ENCODE results near the gene C16orf78. TPM values are rescaled to one million over a fixed set of nuclear protein-coding genes. Genes with fewer than 3 reads are reported as not detected.

The C16orf78 gene
- total and polyA plus RNA-seq, 2 donors (not counting 1 experiment from before 2014, with no cell fraction given): not detected

- Histone ChIP-seq H3K9me3 (ENCODE audit: control extremely low read depth in 1 of 3, control insufficient read depth in 2 of 3, insufficient read depth in 1 of 3, low read length in 2 of 3) (peaks cover 0 to 7% (median 5%) of the 10 kb centered on the region in 3 donors), H3K79me2 (ENCODE audit: control insufficient read depth, insufficient read depth, low read length) (no peaks in the 10 kb centered on the region), H3K9ac (ENCODE audit: low read length) (no peak overlapping the region), H4K20me1 (ENCODE audit: control insufficient read depth, insufficient read depth, low read length, poor library complexity, severe bottlenecking) (no peaks in the 10 kb centered on the region), H3K36me3 (replicated peaks in 1 of 2; ENCODE audit: control extremely low read depth in 1 of 2, control insufficient read depth in 1 of 2, extremely low read depth in 1 of 2, insufficient read depth in 2 of 2, low read length in 1 of 2) (no peaks in the 10 kb centered on the region), H3K27me3 (replicated peaks in 1 of 4; ENCODE audit: control extremely low read depth in 1 of 4, control insufficient read depth in 3 of 4, insufficient read depth in 4 of 4, low read length in 3 of 4) (no peaks in the 10 kb centered on the region), H2AFZ (ENCODE audit: insufficient read depth, low read depth, low read length, poor library complexity, severe bottlenecking) (no peak overlapping the region), H3K4me3 (ENCODE audit: control extremely low read depth in 1 of 5, extremely low read depth in 1 of 5, insufficient read depth in 1 of 5, low read depth in 2 of 5, low read length in 4 of 5) (no peak overlapping the region), H3K4me1 (ENCODE audit: control insufficient read depth in 2 of 2, insufficient read depth in 2 of 2, low read length in 2 of 2) (no peaks in the 10 kb centered on the region), H3K4me2 (replicated peaks; ENCODE audit: low read depth, low read length, poor library complexity, severe bottlenecking) (no peak overlapping the region), H3K27ac (ENCODE audit: low read length in 2 of 2) (no peak overlapping the region)
- H3K4me3 Mint-ChIP-seq: no peak overlapping the region
- DNase-seq: no peak
- POLR2A ChIA-PET: no interaction called here
- peaks cover 4% of the 10 kb centered on the region for H3K27me3 Mint-ChIP-seq
- TF ChIP-seq CTCF (IDR thresholded peaks at IDR 0.05): no peak
- TF ChIP-seq EZH2 (IDR thresholded peaks at IDR 0.05; ENCODE audit: borderline replicate concordance, insufficient read depth, low read depth, low read length, poor library complexity, severe bottlenecking): no peak
- WGBS (ENCODE audit: insufficient coverage): no CpG with 5 or more reads among the region's 1 CpG
- no peak overlapping the region for H3K27ac Mint-ChIP-seq
- intact Hi-C loops (cut with micrococcal nuclease): no loop called here
- CTCF ChIA-PET: no interaction called here
- no peak for ATAC-seq (ENCODE audit: low read depth)
- H3K9me3 Mint-ChIP-seq (ENCODE audit: insufficient read depth): peaks cover 6% of the 10 kb centered on the region
- no peaks in the 10 kb centered on the region for H3K4me1 Mint-ChIP-seq
Observed at GRCh38 chr16:49382916-49383315, 9.3 kb downstream of the C16orf78 start.

- no peak overlapping the region for H3K4me2 ChIP-seq (replicated peaks; ENCODE audit: low read depth, low read length, poor library complexity, severe bottlenecking)
- intact Hi-C loops (cut with micrococcal nuclease): no loop called here
- H3K79me2 ChIP-seq (ENCODE audit: control insufficient read depth, insufficient read depth, low read length): no peaks in the 10 kb centered on the region
- no peaks in the 10 kb centered on the region for H3K36me3 ChIP-seq (replicated peaks in 1 of 2; ENCODE audit: control extremely low read depth in 1 of 2, control insufficient read depth in 1 of 2, extremely low read depth in 1 of 2, insufficient read depth in 2 of 2, low read length in 1 of 2)
- no peak for DNase-seq
- H3K27ac ChIP-seq (ENCODE audit: low read length in 2 of 2): no peak overlapping the region
- Mint-ChIP-seq H3K27ac (no peak overlapping the region), H3K9me3 (ENCODE audit: insufficient read depth) (no peaks in the 10 kb centered on the region), H3K4me3 (no peak overlapping the region), H3K27me3 (peaks cover 29% of the 10 kb centered on the region), H3K4me1 (peaks cover 6% of the 10 kb centered on the region)
- no peaks in the 10 kb centered on the region for H4K20me1 ChIP-seq (ENCODE audit: control insufficient read depth, insufficient read depth, low read length, poor library complexity, severe bottlenecking)
- H3K9ac ChIP-seq (ENCODE audit: low read length): no peak overlapping the region
- H3K4me3 ChIP-seq (ENCODE audit: control extremely low read depth in 1 of 5, extremely low read depth in 1 of 5, insufficient read depth in 1 of 5, low read depth in 2 of 5, low read length in 4 of 5): no peak overlapping the region
- H2AFZ ChIP-seq (ENCODE audit: insufficient read depth, low read depth, low read length, poor library complexity, severe bottlenecking): no peak overlapping the region
- ChIA-PET CTCF (no interaction called here), POLR2A (no interaction called here)
- ATAC-seq (ENCODE audit: low read depth): no peak
- peaks cover 5 to 10% of the 10 kb centered on the region in 2 donors for H3K4me1 ChIP-seq (ENCODE audit: control insufficient read depth in 2 of 2, insufficient read depth in 2 of 2, low read length in 2 of 2)
- no peaks in the 10 kb centered on the region for H3K9me3 ChIP-seq (ENCODE audit: control extremely low read depth in 1 of 3, control insufficient read depth in 2 of 3, insufficient read depth in 1 of 3, low read length in 2 of 3)
- TF ChIP-seq CTCF (IDR thresholded peaks at IDR 0.05) (no peak), EZH2 (IDR thresholded peaks at IDR 0.05; ENCODE audit: borderline replicate concordance, insufficient read depth, low read depth, low read length, poor library complexity, severe bottlenecking) (no peak)
- H3K27me3 ChIP-seq (replicated peaks in 1 of 4; ENCODE audit: control extremely low read depth in 1 of 4, control insufficient read depth in 3 of 4, insufficient read depth in 4 of 4, low read length in 3 of 4): peaks cover 0 to 11% (median 1%) of the 10 kb centered on the region in 4 experiments
- no CpG with 5 or more reads among the region's 1 CpG for WGBS (ENCODE audit: insufficient coverage)
Observed at GRCh38 chr16:49395021-49395420, 21.4 kb downstream of the C16orf78 start.

Measured in B cell (primary cell).